Activated CD4-positive, alpha-beta T cell treated with anti-CD3 and anti-CD28 coated beads, Interleukin-2, amount 10 ng/mL, durations not matched to agents 7 days and 5 days (primary cell): ENCODE data around the gene GMCL1. TPM values are rescaled to one million over a fixed set of nuclear protein-coding genes. Genes with fewer than 3 reads are reported as not detected.
"Not testable (repeated sequence)": the region's sequence is repeated elsewhere in the genome, so short reads cannot be mapped to it uniquely, and the experiment has no call there.

Source experiments
- CTCF ChIA-PET: fragments of 350-600 bp; sonication (Branson Sonifier 250); formaldehyde crosslinking; loops from one replicate; lab custom pipeline; 2021; ENCODE audit warnings: antibody characterized with exemption; lab: Charles Lee
- POLR2A ChIA-PET: fragments of 350-600 bp; sonication (Branson Sonifier 250); formaldehyde crosslinking; loops from one replicate; lab custom pipeline; 2021; ENCODE audit warnings: antibody characterized with exemption; lab: Charles Lee
- DNase-seq: peaks from one replicate; pipeline ENCODE4 v3.0.0-alpha.2; 2020
- H3K27ac Mint-ChIP-seq: one replicate; pipeline ENCODE4 v1.8.0; 2021; ENCODE audit warnings: mild to moderate bottlenecking, moderate library complexity, mixed read lengths
- H3K27me3 Mint-ChIP-seq: one replicate; pipeline ENCODE4 v1.8.0; 2021; ENCODE audit warnings: mixed read lengths
- H3K36me3 Mint-ChIP-seq: one replicate; pipeline ENCODE4 v1.8.0; 2021; ENCODE audit warnings: low read depth, mixed read lengths
- H3K4me1 Mint-ChIP-seq: one replicate; pipeline ENCODE4 v1.8.0; 2021; ENCODE audit warnings: mixed read lengths
- H3K4me3 Mint-ChIP-seq: one replicate; pipeline ENCODE4 v1.8.0; 2021; ENCODE audit warnings: mild to moderate bottlenecking, moderate library complexity, mixed read lengths
- H3K9me3 Mint-ChIP-seq: one replicate; pipeline ENCODE4 v1.8.0; 2021; ENCODE audit warnings: mixed read lengths
- total RNA-seq, 2 experiments: library from RNA; stranded (reverse); gene quantifications; one replicate each; pipeline ENCODE4 v1.2.3, GENCODE V29; 2021

The GMCL1 gene
- total RNA-seq, 2 experiments from 2014 or later = 19.4 to 24.9 TPM

GRCh38 chr2:69797235-69797634 lies 32.2 kb upstream of the GMCL1 start:
- Mint-ChIP-seq H3K4me1 (peaks cover 22% of the 10 kb centered on the region), H3K9me3 (no peaks in the 10 kb centered on the region), H3K27ac (no peak overlapping the region), H3K27me3 (no peaks in the 10 kb centered on the region), H3K36me3 (peaks cover 10% of the 10 kb centered on the region), H3K4me3 (no peak overlapping the region)
- POLR2A ChIA-PET = no interaction called here
- no peak for DNase-seq
- CTCF ChIA-PET = interaction anchor here (1.5 kb wide), 1 partner anchor 26 kb away, joined by 3 read pairs; no protein-coding TSS in a partner anchor

GRCh38 chr2:69797836-69798289 lies 31.6 kb upstream of the GMCL1 start:
- Mint-ChIP-seq H3K9me3 (no peaks in the 10 kb centered on the region), H3K4me3 (no peak overlapping the region), H3K27me3 (no peaks in the 10 kb centered on the region), H3K36me3 (peaks cover 10% of the 10 kb centered on the region), H3K4me1 (peaks cover 22% of the 10 kb centered on the region), H3K27ac (no peak overlapping the region)
- POLR2A ChIA-PET = no interaction called here
- CTCF ChIA-PET = interaction anchor here (1.3 to 1.5 kb wide), 2 partner anchors 13 to 25 kb away, joined by 3 read pairs; no protein-coding TSS in a partner anchor
- no peak for DNase-seq

GRCh38 chr2:69798290-69798908 lies 31.1 kb upstream of the GMCL1 start:
- H3K4me1 Mint-ChIP-seq = peaks cover 25% of the 10 kb centered on the region
- peak overlapping the region; percentile 6 for H3K4me3 Mint-ChIP-seq
- ChIA-PET CTCF (interaction anchor here (1.3 to 2.7 kb wide), 4 partner anchors 10 to 73 kb away, joined by 3 to 14 read pairs (median 8); no protein-coding TSS in a partner anchor), POLR2A (no interaction called here)
- H3K9me3 Mint-ChIP-seq = no peaks in the 10 kb centered on the region
- peaks cover 14% of the 10 kb centered on the region for H3K36me3 Mint-ChIP-seq
- no peaks in the 10 kb centered on the region for H3K27me3 Mint-ChIP-seq
- no peak for DNase-seq
- no peak overlapping the region for H3K27ac Mint-ChIP-seq

- Mint-ChIP-seq H3K36me3 (peaks cover 17% of the 10 kb centered on the region), H3K4me3 (no peak overlapping the region), H3K27me3 (no peaks in the 10 kb centered on the region), H3K4me1 (peaks cover 29% of the 10 kb centered on the region), H3K9me3 (no peaks in the 10 kb centered on the region), H3K27ac (no peak overlapping the region)
- CTCF ChIA-PET = interaction anchor here (0.6 to 2.7 kb wide), 9 partner anchors 9 to 445 kb away, joined by 3 to 14 read pairs (median 5); no protein-coding TSS in a partner anchor
- POLR2A ChIA-PET = no interaction called here
- DNase-seq = no peak
Measured at GRCh38 chr2:69798909-69799526, 30.4 kb upstream of the GMCL1 start.

- ChIA-PET POLR2A (no interaction called here), CTCF (interaction anchor here (1.2 to 1.3 kb wide), 3 partner anchors 10 to 49 kb away, joined by 3 to 7 read pairs (median 4); no protein-coding TSS in a partner anchor)
- Mint-ChIP-seq H3K4me1 (peaks cover 37% of the 10 kb centered on the region), H3K27me3 (no peaks in the 10 kb centered on the region), H3K4me3 (no peak overlapping the region), H3K9me3 (no peaks in the 10 kb centered on the region), H3K27ac (no peak overlapping the region), H3K36me3 (peaks cover 31% of the 10 kb centered on the region)
- no peak for DNase-seq
Measured at GRCh38 chr2:69801745-69802290, 27.6 kb upstream of the GMCL1 start.

GRCh38 chr2:69802781-69803367 lies 26.6 kb upstream of the GMCL1 start:
- H3K36me3 Mint-ChIP-seq = peaks cover 31% of the 10 kb centered on the region
- H3K4me1 Mint-ChIP-seq = peaks cover 36% of the 10 kb centered on the region
- H3K27me3 Mint-ChIP-seq, H3K4me3 Mint-ChIP-seq, H3K9me3 Mint-ChIP-seq, POLR2A ChIA-PET, DNase-seq, H3K27ac Mint-ChIP-seq: not testable (repeated sequence)
- CTCF ChIA-PET = interaction anchor here (0.6 to 1.6 kb wide), 5 partner anchors 9 to 427 kb away, joined by 3 to 6 read pairs (median 3); no protein-coding TSS in a partner anchor

- Mint-ChIP-seq H3K36me3 (peaks cover 33% of the 10 kb centered on the region), H3K4me1 (peaks cover 22% of the 10 kb centered on the region), H3K27ac (peak overlapping the region; percentile 67), H3K4me3 (no peak overlapping the region), H3K27me3 (no peaks in the 10 kb centered on the region), H3K9me3 (no peaks in the 10 kb centered on the region)
- ChIA-PET CTCF (interaction anchor here (1.1 to 3.3 kb wide), 3 partner anchors 12 to 80 kb away, joined by 3 to 13 read pairs (median 4); no protein-coding TSS in a partner anchor), POLR2A (no interaction called here)
- no peak for DNase-seq
Measured at GRCh38 chr2:69804416-69804815, 25.0 kb upstream of the GMCL1 start.

- H3K9me3 Mint-ChIP-seq = no peaks in the 10 kb centered on the region
- H3K4me1 Mint-ChIP-seq = peaks cover 16% of the 10 kb centered on the region
- ChIA-PET POLR2A (no interaction called here), CTCF (interaction anchor here (1.0 to 3.3 kb wide), 5 partner anchors 10 to 81 kb away, joined by 3 to 13 read pairs (median 4); no protein-coding TSS in a partner anchor)
- H3K27me3 Mint-ChIP-seq = no peaks in the 10 kb centered on the region
- H3K36me3 Mint-ChIP-seq = peaks cover 32% of the 10 kb centered on the region
- H3K27ac Mint-ChIP-seq = no peak overlapping the region
- H3K4me3 Mint-ChIP-seq = no peak overlapping the region
- DNase-seq = no peak
Measured at GRCh38 chr2:69805887-69806286, 23.6 kb upstream of the GMCL1 start.

- H3K36me3 Mint-ChIP-seq = peaks cover 27% of the 10 kb centered on the region
- H3K9me3 Mint-ChIP-seq = no peaks in the 10 kb centered on the region
- peaks cover 15% of the 10 kb centered on the region for H3K4me1 Mint-ChIP-seq
- DNase-seq = no peak
- no peaks in the 10 kb centered on the region for H3K27me3 Mint-ChIP-seq
- no peak overlapping the region for H3K4me3 Mint-ChIP-seq
- no peak overlapping the region for H3K27ac Mint-ChIP-seq
- POLR2A ChIA-PET = no interaction called here
- CTCF ChIA-PET = interaction anchor here (1.0 to 3.3 kb wide), 3 partner anchors 9 to 83 kb away, joined by 3 to 13 read pairs (median 6); no protein-coding TSS in a partner anchor
Measured at GRCh38 chr2:69807821-69808540, 21.5 kb upstream of the GMCL1 start.

GRCh38 chr2:69810550-69810949 lies 18.9 kb upstream of the GMCL1 start:
- no peaks in the 10 kb centered on the region for H3K27me3 Mint-ChIP-seq
- ChIA-PET POLR2A (no interaction called here), CTCF (interaction anchor here (0.7 to 1.1 kb wide), 2 partner anchors 68 to 86 kb away, joined by 3 to 4 read pairs; partner anchors contain the start of gene ANXA4)
- H3K27ac Mint-ChIP-seq = no peak overlapping the region
- H3K36me3 Mint-ChIP-seq = peaks cover 16% of the 10 kb centered on the region
- H3K4me3 Mint-ChIP-seq = no peak overlapping the region
- no peaks in the 10 kb centered on the region for H3K9me3 Mint-ChIP-seq
- no peaks in the 10 kb centered on the region for H3K4me1 Mint-ChIP-seq
- DNase-seq = no peak

GRCh38 chr2:69811018-69811417 lies 18.4 kb upstream of the GMCL1 start:
- no peaks in the 10 kb centered on the region for H3K4me1 Mint-ChIP-seq
- H3K36me3 Mint-ChIP-seq = peaks cover 14% of the 10 kb centered on the region
- POLR2A ChIA-PET = no interaction called here
- H3K27me3 Mint-ChIP-seq = no peaks in the 10 kb centered on the region
- H3K4me3 Mint-ChIP-seq = no peak overlapping the region
- no peak for DNase-seq
- CTCF ChIA-PET = interaction anchor here (1.2 to 3.1 kb wide), 2 partner anchors 8 to 86 kb away, joined by 6 to 17 read pairs; no protein-coding TSS in a partner anchor
- H3K27ac Mint-ChIP-seq = no peak overlapping the region
- H3K9me3 Mint-ChIP-seq = no peaks in the 10 kb centered on the region

GRCh38 chr2:69811591-69811990 lies 17.9 kb upstream of the GMCL1 start:
- CTCF ChIA-PET = interaction anchor here (1.0 to 3.1 kb wide), 4 partner anchors 8 to 107 kb away, joined by 4 to 17 read pairs (median 6); no protein-coding TSS in a partner anchor
- POLR2A ChIA-PET = no interaction called here
- DNase-seq = no peak
- peaks cover 12% of the 10 kb centered on the region for H3K36me3 Mint-ChIP-seq
- no peaks in the 10 kb centered on the region for H3K27me3 Mint-ChIP-seq
- H3K4me1 Mint-ChIP-seq = peaks cover 3% of the 10 kb centered on the region
- no peak overlapping the region for H3K27ac Mint-ChIP-seq
- H3K4me3 Mint-ChIP-seq = no peak overlapping the region
- H3K9me3 Mint-ChIP-seq = no peaks in the 10 kb centered on the region
